ENCODE measurements around the gene RUFY3. TPM values are rescaled to one million over a fixed set of nuclear protein-coding genes. Genes with fewer than 3 reads are reported as not detected.

Gene RUFY3
- total and polyA plus RNA-seq, 4 donors: 9.2 to 35.2 (median 15.0) TPM

DNA sequence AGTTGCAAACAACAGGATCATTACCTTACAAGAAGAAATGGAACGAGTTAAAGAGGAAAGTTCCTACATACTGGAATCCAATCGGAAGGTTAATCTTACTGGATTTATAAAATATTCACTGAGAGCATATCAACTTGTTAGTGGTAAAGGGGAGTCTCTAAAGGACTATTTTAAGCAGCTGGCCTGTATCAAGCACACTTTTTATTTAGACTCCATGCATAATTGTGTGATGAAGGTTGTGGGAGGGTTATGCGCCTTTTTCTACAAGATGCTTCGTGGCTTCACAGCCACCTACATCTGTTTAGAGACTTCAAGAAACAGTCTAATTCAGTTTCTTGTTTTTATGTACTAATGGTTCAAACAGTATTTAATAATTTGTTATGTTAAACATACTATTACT is 61.3 kb downstream of the RUFY3 start:
- TF ChIP-seq, protein P1, sequence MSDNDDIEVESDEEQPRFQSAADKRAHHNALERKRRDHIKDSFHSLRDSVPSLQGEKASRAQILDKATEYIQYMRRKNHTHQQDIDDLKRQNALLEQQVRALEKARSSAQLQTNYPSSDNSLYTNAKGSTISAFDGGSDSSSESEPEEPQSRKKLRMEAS (IDR thresholded peaks at IDR 0.05): no peak
- TF ChIP-seq YY1 (IDR thresholded peaks at IDR 0.05): no peak
- TF ChIP-seq EGR1 (IDR thresholded peaks at IDR 0.05; ENCODE audit: low read depth in 2 of 2): no peak
- no peak for TF ChIP-seq CTCF (IDR thresholded peaks at IDR 0.05; ENCODE audit: low read depth, low read length, missing input control)
- TF ChIP-seq REST (IDR thresholded peaks at IDR 0.05): no peak
- no peak for TF ChIP-seq FOXA1 (IDR thresholded peaks at IDR 0.05)
- no peak for TF ChIP-seq RAD21 (IDR thresholded peaks at IDR 0.05)
- no peak for TF ChIP-seq FOXA2 (IDR thresholded peaks at IDR 0.05)
- TF ChIP-seq, protein P2, sequence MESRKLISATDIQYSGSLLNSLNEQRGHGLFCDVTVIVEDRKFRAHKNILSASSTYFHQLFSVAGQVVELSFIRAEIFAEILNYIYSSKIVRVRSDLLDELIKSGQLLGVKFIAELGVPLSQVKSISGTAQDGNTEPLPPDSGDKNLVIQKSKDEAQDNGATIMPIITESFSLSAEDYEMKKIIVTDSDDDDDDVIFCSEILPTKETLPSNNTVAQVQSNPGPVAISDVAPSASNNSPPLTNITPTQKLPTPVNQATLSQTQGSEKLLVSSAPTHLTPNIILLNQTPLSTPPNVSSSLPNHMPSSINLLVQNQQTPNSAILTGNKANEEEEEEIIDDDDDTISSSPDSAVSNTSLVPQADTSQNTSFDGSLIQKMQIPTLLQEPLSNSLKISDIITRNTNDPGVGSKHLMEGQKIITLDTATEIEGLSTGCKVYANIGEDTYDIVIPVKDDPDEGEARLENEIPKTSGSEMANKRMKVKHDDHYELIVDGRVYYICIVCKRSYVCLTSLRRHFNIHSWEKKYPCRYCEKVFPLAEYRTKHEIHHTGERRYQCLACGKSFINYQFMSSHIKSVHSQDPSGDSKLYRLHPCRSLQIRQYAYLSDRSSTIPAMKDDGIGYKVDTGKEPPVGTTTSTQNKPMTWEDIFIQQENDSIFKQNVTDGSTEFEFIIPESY (IDR thresholded peaks at IDR 0.05): no peak
- TF ChIP-seq HNF4G (IDR thresholded peaks at IDR 0.05): no peak
- TF ChIP-seq JUND (IDR thresholded peaks at IDR 0.05): no peak
- TF ChIP-seq, protein P3, sequence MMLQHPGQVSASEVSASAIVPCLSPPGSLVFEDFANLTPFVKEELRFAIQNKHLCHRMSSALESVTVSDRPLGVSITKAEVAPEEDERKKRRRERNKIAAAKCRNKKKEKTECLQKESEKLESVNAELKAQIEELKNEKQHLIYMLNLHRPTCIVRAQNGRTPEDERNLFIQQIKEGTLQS (IDR thresholded peaks at IDR 0.05): no peak
- WGBS: 96% methylated on average over 4 of the region's 4 CpGs
- no peak overlapping the region for H3K4me3 ChIP-seq (ENCODE audit: low read depth in 1 of 3, low read length in 3 of 3)
- no peaks in the 10 kb centered on the region for H3K9me3 ChIP-seq (ENCODE audit: control insufficient read depth in 4 of 4, low read length in 3 of 4)
- no peak overlapping the region for H3K9ac ChIP-seq (ENCODE audit: low read depth in 1 of 2, low read length in 2 of 2)
- peaks cover 5 to 24% (median 16%) of the 10 kb centered on the region in 4 donors for H3K36me3 ChIP-seq (ENCODE audit: control insufficient read depth in 4 of 4, insufficient read depth in 3 of 4, low read depth in 1 of 4, low read length in 3 of 4)
- H3K27ac ChIP-seq (ENCODE audit: low read depth in 1 of 2, low read length in 2 of 2): no peak overlapping the region
- no peak for DNase-seq (ENCODE audit: low spot score)
- H3K4me1 ChIP-seq (ENCODE audit: control insufficient read depth in 4 of 4, insufficient read depth in 4 of 4, low read length in 3 of 4): peaks cover 0 to 8% (median 3%) of the 10 kb centered on the region in 4 donors
- H3K27me3 ChIP-seq (ENCODE audit: control insufficient read depth in 4 of 4, insufficient read depth in 4 of 4, low read length in 3 of 4): no peaks in the 10 kb centered on the region

GRCh38 chr4:70787496-70787895 is 65.7 kb downstream of the RUFY3 start:
- Histone ChIP-seq H3K27me3 (ENCODE audit: control insufficient read depth in 4 of 4, insufficient read depth in 4 of 4, low read length in 3 of 4) (no peaks in the 10 kb centered on the region), H3K36me3 (ENCODE audit: control insufficient read depth in 4 of 4, insufficient read depth in 3 of 4, low read depth in 1 of 4, low read length in 3 of 4) (peaks cover 2 to 39% (median 29%) of the 10 kb centered on the region in 4 donors), H3K4me3 (ENCODE audit: low read depth in 1 of 3, low read length in 3 of 3) (no peak overlapping the region), H3K4me1 (ENCODE audit: control insufficient read depth in 4 of 4, insufficient read depth in 4 of 4, low read length in 3 of 4) (no peaks in the 10 kb centered on the region), H3K9me3 (ENCODE audit: control insufficient read depth in 4 of 4, low read length in 3 of 4) (no peaks in the 10 kb centered on the region), H3K27ac (ENCODE audit: low read depth in 1 of 2, low read length in 2 of 2) (no peak overlapping the region), H3K9ac (ENCODE audit: low read depth in 1 of 2, low read length in 2 of 2) (no peak overlapping the region)
- no peak for DNase-seq (ENCODE audit: low spot score)
- TF ChIP-seq, protein P1 (IDR thresholded peaks at IDR 0.05): no peak
- TF ChIP-seq FOXA1 (IDR thresholded peaks at IDR 0.05): no peak
- no peak for TF ChIP-seq GABPA (IDR thresholded peaks at IDR 0.05 in 1 of 2, conservative IDR thresholded peaks at IDR 0.05 in 1 of 2)
- no peak for TF ChIP-seq FOXA2 (IDR thresholded peaks at IDR 0.05)
- TF ChIP-seq, protein P3 (IDR thresholded peaks at IDR 0.05): no peak
- no peak for TF ChIP-seq HNF4A (conservative IDR thresholded peaks at IDR 0.05)
- no peak for TF ChIP-seq TAF1 (conservative IDR thresholded peaks at IDR 0.05)
- no peak for TF ChIP-seq SP1 (IDR thresholded peaks at IDR 0.05)
- TF ChIP-seq RAD21 (IDR thresholded peaks at IDR 0.05): no peak
- TF ChIP-seq, protein P2 (IDR thresholded peaks at IDR 0.05): no peak
- no peak for TF ChIP-seq CTCF (IDR thresholded peaks at IDR 0.05; ENCODE audit: low read depth, low read length, missing input control)
- TF ChIP-seq HNF4G (IDR thresholded peaks at IDR 0.05): no peak
- WGBS: 97% methylated on average over 5 of the region's 5 CpGs
